HG03565 (cell line): Measurements from ENCODE around the gene CBLB.

Source experiments
- ATAC-seq: cut with Tn5 transposase; IDR thresholded peaks from one replicate; pipeline ENCODE4 v1.9.1; 2021; ENCODE audit warnings: mild to moderate bottlenecking, moderate library complexity; ENCODE audit not compliant: unreplicated experiment

Gene CBLB

GRCh38 chr3:105719791-105720190 is 149.0 kb downstream of the CBLB start:
- ATAC-seq, result no peak

DNA sequence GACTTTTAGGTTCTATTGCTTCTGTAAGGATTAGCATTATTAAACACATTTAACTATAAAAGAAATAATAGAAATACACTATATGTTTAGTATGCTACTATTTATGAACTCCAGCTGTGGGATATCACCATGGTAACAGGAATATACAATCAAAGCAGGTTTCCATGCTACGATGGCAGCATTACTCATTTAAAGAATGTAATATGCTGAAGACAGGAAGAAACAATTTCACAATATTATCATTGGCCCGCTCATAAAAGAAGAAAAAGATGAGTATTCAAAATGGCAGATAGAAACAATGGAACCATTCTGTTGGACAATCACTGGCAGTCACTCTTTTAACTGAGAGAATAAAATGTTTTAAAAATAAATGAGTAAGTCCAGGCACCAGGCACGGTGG is 153.4 kb downstream of the CBLB start:
- no peak for ATAC-seq

- ATAC-seq, result no peak
Observed at GRCh38 chr3:105714453-105714852, 154.4 kb downstream of the CBLB start.

DNA sequence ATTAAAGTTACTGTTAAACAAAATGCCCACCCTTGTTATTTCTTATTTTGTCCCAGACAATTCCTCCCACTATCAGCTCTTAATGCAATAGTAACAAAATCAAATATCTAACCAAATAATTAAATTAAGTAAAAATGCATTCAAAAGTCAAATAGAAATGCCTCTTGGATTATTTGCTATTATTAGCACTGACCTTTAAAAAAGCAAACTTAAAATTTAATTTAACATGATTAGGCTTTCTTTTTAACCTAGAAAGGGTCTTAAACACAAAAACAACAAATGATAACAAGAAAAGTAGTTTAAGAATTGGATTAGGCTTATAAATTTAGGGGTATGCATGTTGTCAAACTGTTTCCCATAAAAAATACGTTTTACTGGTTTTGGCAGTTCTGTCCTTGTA is 159.8 kb downstream of the CBLB start:
- no peak for ATAC-seq

- no peak for ATAC-seq
Observed at GRCh38 chr3:105707009-105707408, 161.8 kb downstream of the CBLB start.

DNA sequence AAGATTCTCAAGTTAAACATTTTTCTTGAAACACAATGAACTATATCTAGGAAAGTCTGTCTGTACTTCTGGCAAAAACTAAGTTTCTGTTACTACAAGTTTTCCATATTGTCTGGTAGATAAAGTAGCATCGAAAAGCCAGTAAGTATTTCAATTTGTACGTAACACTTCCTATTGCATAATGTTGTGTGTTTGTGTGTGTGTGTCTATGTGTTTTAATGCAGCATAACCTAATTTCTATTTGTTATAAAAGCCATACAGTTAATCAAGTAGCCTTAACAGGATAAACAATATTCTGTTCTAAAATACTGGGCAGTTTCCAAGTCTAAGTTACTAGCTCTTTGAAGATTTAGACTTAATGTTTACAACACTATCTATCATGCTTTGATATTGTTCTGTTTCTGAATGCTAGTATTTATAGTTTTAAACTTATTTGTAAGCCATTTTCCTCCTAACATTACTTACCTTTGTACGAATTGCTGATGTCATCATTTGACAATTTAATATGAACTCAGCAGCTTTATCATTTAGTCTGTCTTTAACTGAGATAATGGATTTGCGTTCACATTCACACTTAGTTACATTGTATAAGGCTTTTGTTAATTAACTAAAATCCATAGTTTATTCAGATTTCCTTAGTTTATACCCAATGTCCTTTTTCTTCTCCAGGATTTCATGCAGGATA is 163.9 kb downstream of the CBLB start:
- no peak for ATAC-seq

- no peak for ATAC-seq
Observed at GRCh38 chr3:105700575-105700974, 168.2 kb downstream of the CBLB start.

GRCh38 chr3:105691633-105692032 is 177.2 kb downstream of the CBLB start:
- no peak for ATAC-seq

GRCh38 chr3:105691053-105691452 is 177.8 kb downstream of the CBLB start:
- no peak for ATAC-seq

DNA sequence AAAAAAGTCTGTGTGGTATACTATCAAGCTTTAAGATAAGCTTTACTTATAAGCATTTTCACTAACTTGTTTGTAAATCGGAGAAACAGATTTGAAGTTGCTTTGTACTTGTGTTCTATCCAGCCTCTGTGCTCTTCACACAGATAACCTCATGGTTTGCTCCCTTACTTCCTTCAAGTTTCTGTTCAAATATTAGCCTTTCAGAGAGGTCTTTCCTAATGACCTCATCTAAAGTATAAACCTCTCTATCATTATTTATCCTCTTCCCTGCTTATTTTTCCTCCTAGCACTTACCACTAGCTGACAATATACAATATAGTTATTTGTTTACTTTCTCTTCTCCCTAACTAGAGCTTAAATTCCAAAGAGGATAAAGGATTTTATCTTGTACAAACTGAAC is 180.0 kb downstream of the CBLB start:
- no peak for ATAC-seq

- ATAC-seq, result no peak
Observed at GRCh38 chr3:105686278-105686897, 182.4 kb downstream of the CBLB start.

GRCh38 chr3:105679951-105680350 is 188.9 kb downstream of the CBLB start:
- no peak for ATAC-seq

GRCh38 chr3:105678017-105678416 is 190.8 kb downstream of the CBLB start:
- ATAC-seq, result no peak

DNA sequence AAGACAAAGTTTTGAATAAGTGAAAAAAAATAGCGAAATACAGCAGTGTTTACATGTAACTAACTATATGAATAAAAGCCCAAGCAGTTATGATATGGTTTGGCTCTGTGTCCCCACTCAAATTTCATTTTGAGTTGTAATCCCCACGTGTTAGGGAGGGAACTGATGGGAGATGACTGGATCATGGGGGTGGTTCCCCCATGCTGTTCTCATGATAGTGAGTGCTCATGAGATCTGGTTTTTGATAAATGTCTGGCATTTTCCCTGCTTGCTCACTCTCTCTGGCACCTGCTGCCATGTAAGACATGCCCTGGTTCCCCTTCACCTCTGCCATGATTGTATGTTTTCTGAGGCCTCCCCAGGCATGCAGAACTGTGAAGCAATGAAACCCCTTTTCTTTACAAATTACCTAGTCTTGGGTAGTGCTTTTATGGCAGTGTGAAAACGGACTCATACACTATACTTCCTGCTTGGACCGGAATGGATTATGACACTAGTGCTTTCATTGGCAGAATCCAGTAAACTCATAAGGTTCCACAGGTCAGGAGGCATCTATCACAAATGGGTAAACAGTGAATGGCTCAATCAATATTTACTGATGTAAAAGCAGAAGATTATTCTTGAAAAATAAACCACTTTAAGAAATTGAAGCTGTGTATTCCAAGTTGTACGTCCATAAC is 192.1 kb downstream of the CBLB start:
- no peak for ATAC-seq

GRCh38 chr3:105674437-105675065 is 194.3 kb downstream of the CBLB start:
- ATAC-seq, result no peak

- no peak for ATAC-seq
Observed at GRCh38 chr3:105672996-105673395, 195.8 kb downstream of the CBLB start.

DNA sequence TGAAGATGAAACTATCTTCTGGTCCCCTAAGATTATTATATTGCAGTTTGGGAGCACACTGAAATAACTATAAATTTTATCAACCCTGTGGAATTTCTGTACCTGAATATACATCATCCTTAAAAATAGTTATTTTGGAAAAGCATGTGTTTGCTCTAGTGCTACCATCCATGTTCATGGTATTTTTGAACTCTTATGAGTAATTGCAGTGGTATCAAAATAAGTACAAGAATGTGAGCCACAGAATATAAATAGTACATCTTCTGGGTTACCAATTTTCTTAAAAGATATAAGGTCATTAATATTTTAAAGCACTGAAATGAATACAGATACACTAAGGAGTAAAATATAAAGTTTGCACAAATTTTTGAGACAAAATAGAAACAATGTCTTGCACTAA is 206.5 kb downstream of the CBLB start:
- no peak for ATAC-seq

GRCh38 chr3:105661461-105661860 is 207.4 kb downstream of the CBLB start:
- ATAC-seq, result no peak

GRCh38 chr3:105656651-105657504 is 211.9 kb downstream of the CBLB start:
- no peak for ATAC-seq

DNA sequence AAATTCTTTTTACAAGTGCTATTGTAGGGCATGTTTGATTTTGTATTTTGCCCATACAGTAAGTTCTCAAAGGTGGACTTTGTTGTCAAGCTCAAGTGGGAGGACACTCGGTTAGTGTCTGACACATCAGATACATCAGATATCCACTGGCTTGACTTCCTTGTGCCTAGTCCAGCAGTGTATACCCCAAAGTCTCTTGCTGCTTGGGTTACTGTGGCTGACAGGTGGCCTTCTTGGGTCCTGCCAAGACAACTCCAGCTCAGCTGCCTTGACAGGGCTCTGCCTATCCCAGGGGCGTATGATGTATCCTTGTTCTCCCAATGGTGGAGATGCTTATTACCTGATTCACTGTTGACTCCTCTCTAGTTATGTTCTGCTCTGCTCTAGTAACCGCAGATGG is 214.9 kb downstream of the CBLB start:
- no peak for ATAC-seq

- ATAC-seq, result no peak
Observed at GRCh38 chr3:105653166-105653565, 215.6 kb downstream of the CBLB start.
